Measurements from ENCODE around the gene DAAM1.

DNA sequence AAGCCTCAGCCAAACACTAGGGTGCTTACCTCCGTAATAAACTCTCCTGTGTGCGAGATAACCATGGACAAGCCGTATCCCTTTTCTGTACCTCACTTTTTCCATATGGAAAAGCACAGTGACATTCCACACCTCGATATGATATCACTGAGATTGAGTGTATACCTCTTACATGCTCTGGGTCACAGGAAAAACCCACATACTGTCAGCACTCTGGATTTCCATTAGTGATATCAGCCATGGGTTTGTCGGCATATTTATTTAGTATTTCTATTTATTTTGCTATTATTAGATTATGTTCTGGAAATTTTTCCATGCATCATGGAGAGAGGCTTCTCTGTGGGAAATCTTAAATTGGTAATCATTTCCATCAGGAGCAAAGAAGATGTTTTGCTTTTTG, 28.0 kb upstream of the DAAM1 start:
- TF ChIP-seq RFX5 (IDR thresholded peaks at IDR 0.05; ENCODE audit: low read length), result no peak
- TF ChIP-seq, protein P1, sequence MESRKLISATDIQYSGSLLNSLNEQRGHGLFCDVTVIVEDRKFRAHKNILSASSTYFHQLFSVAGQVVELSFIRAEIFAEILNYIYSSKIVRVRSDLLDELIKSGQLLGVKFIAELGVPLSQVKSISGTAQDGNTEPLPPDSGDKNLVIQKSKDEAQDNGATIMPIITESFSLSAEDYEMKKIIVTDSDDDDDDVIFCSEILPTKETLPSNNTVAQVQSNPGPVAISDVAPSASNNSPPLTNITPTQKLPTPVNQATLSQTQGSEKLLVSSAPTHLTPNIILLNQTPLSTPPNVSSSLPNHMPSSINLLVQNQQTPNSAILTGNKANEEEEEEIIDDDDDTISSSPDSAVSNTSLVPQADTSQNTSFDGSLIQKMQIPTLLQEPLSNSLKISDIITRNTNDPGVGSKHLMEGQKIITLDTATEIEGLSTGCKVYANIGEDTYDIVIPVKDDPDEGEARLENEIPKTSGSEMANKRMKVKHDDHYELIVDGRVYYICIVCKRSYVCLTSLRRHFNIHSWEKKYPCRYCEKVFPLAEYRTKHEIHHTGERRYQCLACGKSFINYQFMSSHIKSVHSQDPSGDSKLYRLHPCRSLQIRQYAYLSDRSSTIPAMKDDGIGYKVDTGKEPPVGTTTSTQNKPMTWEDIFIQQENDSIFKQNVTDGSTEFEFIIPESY (IDR thresholded peaks at IDR 0.05; ENCODE audit: borderline replicate concordance, low read depth), result no peak
- no peak for TF ChIP-seq RAD21 (IDR thresholded peaks at IDR 0.05; ENCODE audit: low read length)
- no peak for TF ChIP-seq JUND (IDR thresholded peaks at IDR 0.05)
- no peak for TF ChIP-seq RXRA (IDR thresholded peaks at IDR 0.05; ENCODE audit: borderline replicate concordance, low read depth)
- TF ChIP-seq, protein P2, sequence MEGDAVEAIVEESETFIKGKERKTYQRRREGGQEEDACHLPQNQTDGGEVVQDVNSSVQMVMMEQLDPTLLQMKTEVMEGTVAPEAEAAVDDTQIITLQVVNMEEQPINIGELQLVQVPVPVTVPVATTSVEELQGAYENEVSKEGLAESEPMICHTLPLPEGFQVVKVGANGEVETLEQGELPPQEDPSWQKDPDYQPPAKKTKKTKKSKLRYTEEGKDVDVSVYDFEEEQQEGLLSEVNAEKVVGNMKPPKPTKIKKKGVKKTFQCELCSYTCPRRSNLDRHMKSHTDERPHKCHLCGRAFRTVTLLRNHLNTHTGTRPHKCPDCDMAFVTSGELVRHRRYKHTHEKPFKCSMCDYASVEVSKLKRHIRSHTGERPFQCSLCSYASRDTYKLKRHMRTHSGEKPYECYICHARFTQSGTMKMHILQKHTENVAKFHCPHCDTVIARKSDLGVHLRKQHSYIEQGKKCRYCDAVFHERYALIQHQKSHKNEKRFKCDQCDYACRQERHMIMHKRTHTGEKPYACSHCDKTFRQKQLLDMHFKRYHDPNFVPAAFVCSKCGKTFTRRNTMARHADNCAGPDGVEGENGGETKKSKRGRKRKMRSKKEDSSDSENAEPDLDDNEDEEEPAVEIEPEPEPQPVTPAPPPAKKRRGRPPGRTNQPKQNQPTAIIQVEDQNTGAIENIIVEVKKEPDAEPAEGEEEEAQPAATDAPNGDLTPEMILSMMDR (IDR thresholded peaks at IDR 0.05), result no peak
